ENCODE data around the gene NFYB. TPM values are rescaled to one million over a fixed set of nuclear protein-coding genes. Genes with fewer than 3 reads are reported as not detected.
"Not testable (repeated sequence)": the region's sequence is repeated elsewhere in the genome, so short reads cannot be mapped to it uniquely, and the experiment has no call there.

NFYB gene
- total RNA-seq, 1 experiment from 2014 or later, result 18.8 TPM

GRCh38 chr12:104115587-104115975, 22.4 kb downstream of the NFYB start:
- no peak for DNase-seq (ENCODE audit: low read depth)

- DNase-seq (ENCODE audit: low read depth), result not testable (repeated sequence)
These were observed 23.0 kb downstream of the NFYB start for GRCh38 chr12:104114834-104115586.

GRCh38 chr12:104109446-104110271, 28.4 kb downstream of the NFYB start:
- no peak for DNase-seq (ENCODE audit: low read depth)

- peak; percentile 73 for DNase-seq (ENCODE audit: low read depth)
These were observed 29.1 kb downstream of the NFYB start for GRCh38 chr12:104108755-104109445.

- DNase-seq (ENCODE audit: low read depth), result no peak
These were observed 31.0 kb downstream of the NFYB start for GRCh38 chr12:104106965-104107364.

GRCh38 chr12:104105461-104105860, 32.5 kb downstream of the NFYB start:
- DNase-seq (ENCODE audit: low read depth), result no peak

- no peak for DNase-seq (ENCODE audit: low read depth)
These were observed 40.1 kb downstream of the NFYB start for GRCh38 chr12:104097954-104098353.

GRCh38 chr12:104095289-104095688, 42.7 kb downstream of the NFYB start:
- DNase-seq (ENCODE audit: low read depth), result no peak

- DNase-seq (ENCODE audit: low read depth), result no peak
These were observed 43.7 kb downstream of the NFYB start for GRCh38 chr12:104094284-104094683.

GRCh38 chr12:104091136-104091535, 46.9 kb downstream of the NFYB start:
- DNase-seq (ENCODE audit: low read depth), result no peak

GRCh38 chr12:104090685-104091084, 47.3 kb downstream of the NFYB start:
- no peak for DNase-seq (ENCODE audit: low read depth)

- no peak for DNase-seq (ENCODE audit: low read depth)
These were observed 54.1 kb downstream of the NFYB start for GRCh38 chr12:104083769-104084475.

- no peak for DNase-seq (ENCODE audit: low read depth)
These were observed 57.2 kb downstream of the NFYB start for GRCh38 chr12:104080764-104081163.

- no peak for DNase-seq (ENCODE audit: low read depth)
These were observed 59.0 kb downstream of the NFYB start for GRCh38 chr12:104079024-104079423.

GRCh38 chr12:104073699-104074098, 64.3 kb downstream of the NFYB start:
- no peak for DNase-seq (ENCODE audit: low read depth)

GRCh38 chr12:104072099-104072498, 65.9 kb downstream of the NFYB start:
- no peak for DNase-seq (ENCODE audit: low read depth)

Other genes starting within 250 kb of the NFYB start
- gene HSP90B1, start 207.8 kb downstream of the NFYB start, total RNA-seq (2014; rRNA removed), result 592 and 624 TPM in 2 replicates
- gene TDG, start 172.3 kb downstream of the NFYB start, total RNA-seq (2014; rRNA removed), result 16.5 and 18.2 TPM in 2 replicates
- 42.0 and 47.1 TPM in 2 replicates for gene GLT8D2, start 88.0 kb downstream of the NFYB start, total RNA-seq (2014; rRNA removed)
- gene HCFC2, start 73.7 kb downstream of the NFYB start, total RNA-seq (2014; rRNA removed), result 23.1 and 23.7 TPM in 2 replicates
- gene TXNRD1, start 77.6 kb upstream of the NFYB start, total RNA-seq (2014; rRNA removed), result 98.7 and 120 TPM in 2 replicates
- gene EID3, start 165.5 kb upstream of the NFYB start, total RNA-seq (2014; rRNA removed), result 2.2 and 4.0 TPM in 2 replicates

Measured in LHCN-M2 (cell line).